ENCODE results near the gene PCDHB5.
A peak's percentile ranks its signal among the peaks of the same experiment; 100 is the strongest.
"Not testable (repeated sequence)": the region's sequence is repeated elsewhere in the genome, so short reads cannot be mapped to it uniquely, and the experiment has no call there.

Gene PCDHB5

DNA sequence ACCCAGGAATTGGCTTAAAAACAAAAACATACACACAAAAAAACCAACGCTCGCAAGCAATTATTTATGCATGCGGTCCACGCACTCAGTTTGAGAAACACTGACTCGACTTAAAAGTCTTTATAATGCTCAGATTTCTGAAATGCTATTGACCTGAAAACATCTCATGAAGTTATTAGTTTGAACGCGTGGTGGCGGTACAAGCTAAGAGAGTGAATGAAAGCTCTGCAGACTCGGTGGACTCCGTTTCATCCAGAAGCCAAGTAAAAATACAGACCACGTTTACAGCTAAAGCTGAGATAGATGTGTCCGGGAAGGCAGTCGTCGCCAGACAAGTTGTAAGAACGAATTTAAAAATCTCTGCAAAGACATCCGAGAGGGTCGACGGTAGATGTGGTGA lies 14.8 kb downstream of the PCDHB5 start, which contains the start of gene PCDHB6:
Gene PCDHB6 (plus strand): TSS at position 246 of the 400 bp plus-strand sequence. CDS start 201 bp downstream, outside the sequence.
- H3K4me3 ChIP-seq (ENCODE audit: control insufficient read depth, low read depth, low read length) = no peak within 1 kb of the TSS
- TF ChIP-seq CTCF (conservative IDR thresholded peaks at IDR 0.05; ENCODE audit: control insufficient read depth, insufficient read depth, low read depth, low read length) = peak; percentile 14

DNA sequence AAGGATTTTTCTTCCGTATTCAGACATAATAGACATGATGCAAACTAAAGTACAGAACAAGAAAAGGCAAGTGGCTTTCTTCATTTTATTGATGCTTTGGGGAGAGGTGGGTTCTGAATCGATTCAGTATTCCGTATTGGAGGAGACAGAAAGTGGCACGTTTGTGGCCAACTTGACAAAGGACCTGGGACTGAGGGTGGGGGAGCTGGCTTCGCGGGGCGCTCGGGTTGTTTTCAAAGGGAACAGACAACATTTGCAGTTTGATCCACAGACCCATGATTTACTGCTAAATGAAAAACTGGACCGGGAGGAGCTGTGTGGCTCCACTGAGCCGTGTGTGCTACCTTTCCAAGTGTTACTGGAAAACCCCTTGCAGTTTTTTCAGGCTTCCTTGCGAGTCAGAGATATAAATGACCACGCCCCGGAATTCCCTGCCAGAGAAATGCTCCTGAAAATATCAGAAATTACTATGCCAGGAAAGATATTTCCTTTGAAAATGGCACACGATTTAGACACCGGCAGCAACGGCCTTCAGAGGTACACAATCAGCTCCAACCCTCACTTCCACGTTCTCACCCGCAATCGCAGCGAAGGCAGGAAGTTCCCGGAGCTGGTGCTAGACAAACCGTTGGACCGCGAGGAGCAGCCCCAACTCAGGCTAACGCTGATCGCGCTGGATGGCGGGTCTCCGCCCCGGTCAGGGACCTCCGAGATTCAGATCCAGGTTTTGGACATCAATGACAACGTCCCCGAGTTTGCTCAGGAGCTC lies 15.4 kb downstream of the PCDHB5 start:
- no peak overlapping the region for H3K4me3 ChIP-seq (ENCODE audit: control insufficient read depth, low read depth, low read length)
- no peak for TF ChIP-seq CTCF (conservative IDR thresholded peaks at IDR 0.05; ENCODE audit: control insufficient read depth, insufficient read depth, low read depth, low read length)
- DNase-seq (ENCODE audit: low read depth) = no peak

More for the DNA sequence above, 14.8 kb downstream of the PCDHB5 start, which contains the start of gene PCDHB6:
- peak; percentile 6 for DNase-seq (ENCODE audit: low read depth)

- no peak for TF ChIP-seq CTCF (conservative IDR thresholded peaks at IDR 0.05; ENCODE audit: control insufficient read depth, insufficient read depth, low read depth, low read length)
- no peak overlapping the region for H3K4me3 ChIP-seq (ENCODE audit: control insufficient read depth, low read depth, low read length)
- no peak for DNase-seq (ENCODE audit: low read depth)
These were observed 16.0 kb downstream of the PCDHB5 start for GRCh38 chr5:141150993-141151325.

DNA sequence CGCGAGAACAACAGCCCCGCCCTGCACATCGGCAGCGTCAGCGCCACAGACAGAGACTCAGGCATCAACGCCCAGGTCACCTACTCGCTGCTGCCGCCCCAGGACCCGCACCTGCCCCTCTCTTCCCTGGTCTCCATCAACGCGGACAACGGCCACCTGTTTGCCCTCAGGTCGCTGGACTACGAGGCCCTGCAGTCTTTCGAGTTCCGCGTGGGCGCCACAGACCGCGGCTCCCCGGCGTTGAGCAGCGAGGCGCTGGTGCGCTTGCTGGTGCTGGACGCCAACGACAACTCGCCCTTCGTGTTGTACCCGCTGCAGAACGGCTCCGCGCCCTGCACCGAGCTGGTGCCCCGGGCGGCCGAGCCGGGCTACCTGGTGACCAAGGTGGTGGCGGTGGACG lies 16.6 kb downstream of the PCDHB5 start:
- DNase-seq (ENCODE audit: low read depth); H3K4me3 ChIP-seq (ENCODE audit: control insufficient read depth, low read depth, low read length): not testable (repeated sequence)

GRCh38 chr5:141152096-141152495 lies 17.1 kb downstream of the PCDHB5 start:
- not testable (repeated sequence) for DNase-seq (ENCODE audit: low read depth); H3K4me3 ChIP-seq (ENCODE audit: control insufficient read depth, low read depth, low read length)

- H3K4me3 ChIP-seq (ENCODE audit: control insufficient read depth, low read depth, low read length) = no peak overlapping the region
- no peak for TF ChIP-seq CTCF (conservative IDR thresholded peaks at IDR 0.05; ENCODE audit: control insufficient read depth, insufficient read depth, low read depth, low read length)
- DNase-seq (ENCODE audit: low read depth) = no peak
These were observed 20.8 kb downstream of the PCDHB5 start for GRCh38 chr5:141155540-141156374.

DNA sequence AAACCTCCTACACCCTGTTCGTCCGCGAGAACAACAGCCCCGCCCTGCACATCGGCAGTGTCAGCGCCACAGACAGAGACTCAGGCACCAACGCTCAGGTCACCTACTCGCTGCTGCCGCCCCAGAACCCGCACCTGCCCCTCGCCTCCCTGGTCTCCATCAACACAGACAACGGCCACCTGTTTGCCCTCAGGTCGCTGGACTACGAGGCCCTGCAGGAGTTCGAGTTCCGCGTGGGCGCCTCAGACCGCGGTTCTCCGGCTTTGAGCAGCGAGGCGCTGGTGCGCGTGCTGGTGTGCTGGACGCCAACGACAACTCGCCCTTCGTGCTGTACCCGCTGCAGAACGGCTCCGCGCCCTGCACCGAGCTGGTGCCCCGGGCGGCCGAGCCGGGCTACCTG lies 22.4 kb downstream of the PCDHB5 start:
- not testable (repeated sequence) for H3K4me3 ChIP-seq (ENCODE audit: control insufficient read depth, low read depth, low read length); DNase-seq (ENCODE audit: low read depth)

GRCh38 chr5:141157901-141158300 lies 22.9 kb downstream of the PCDHB5 start:
- not testable (repeated sequence) for H3K4me3 ChIP-seq (ENCODE audit: control insufficient read depth, low read depth, low read length); DNase-seq (ENCODE audit: low read depth)
